ENCODE data around the gene SPEM1.

The SPEM1 gene, protein sequence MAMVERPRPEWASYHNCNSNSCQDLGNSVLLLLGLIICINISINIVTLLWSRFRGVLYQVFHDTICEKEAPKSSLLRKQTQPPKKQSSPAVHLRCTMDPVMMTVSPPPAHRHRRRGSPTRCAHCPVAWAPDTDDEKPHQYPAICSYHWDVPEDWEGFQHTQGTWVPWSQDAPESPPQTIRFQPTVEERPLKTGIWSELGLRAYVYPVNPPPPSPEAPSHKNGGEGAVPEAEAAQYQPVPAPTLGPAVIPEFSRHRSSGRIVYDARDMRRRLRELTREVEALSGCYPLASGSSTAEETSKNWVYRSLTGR

DNA sequence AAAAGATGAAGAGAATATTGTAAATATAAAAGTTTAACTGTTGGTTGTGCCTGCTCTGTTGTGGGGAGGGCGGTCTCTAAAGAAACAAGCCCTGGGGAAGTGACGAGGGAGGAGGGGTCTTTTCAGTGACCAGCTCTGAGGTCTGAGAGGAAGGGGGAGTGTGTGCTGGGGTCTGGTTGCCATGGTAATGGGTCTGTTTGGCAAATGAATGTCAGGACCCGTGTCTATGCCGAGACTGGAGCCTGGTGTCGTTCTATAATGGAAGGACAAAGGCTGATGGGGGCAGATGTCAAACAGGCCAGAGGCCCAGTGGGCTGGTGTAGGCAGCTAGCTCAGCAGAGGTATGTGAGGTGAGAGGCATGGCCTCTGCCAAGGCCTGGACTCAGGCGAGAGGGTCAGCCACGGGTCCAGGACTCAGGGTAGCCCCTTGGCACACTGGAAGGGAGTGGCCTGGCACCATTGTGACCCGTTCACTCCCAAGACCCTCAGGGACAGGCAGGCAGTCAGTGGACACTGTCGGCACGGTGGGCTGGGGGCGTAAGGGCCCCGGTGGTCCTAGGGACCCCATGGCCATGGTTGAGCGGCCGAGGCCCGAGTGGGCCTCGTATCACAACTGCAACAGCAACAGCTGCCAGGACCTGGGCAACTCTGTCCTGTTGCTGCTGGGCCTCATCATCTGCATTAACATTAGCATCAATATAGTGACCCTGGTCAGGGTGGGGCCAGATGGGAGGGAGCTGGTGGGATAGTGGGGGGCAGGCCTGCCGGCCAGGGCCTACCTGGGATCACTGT lies at the start of gene SPEM1:
Gene SPEM1 (plus strand): TSS at position 506 of the 792 bp plus-strand sequence. CDS start 61 bp downstream, at position 567.
- no peak for DNase-seq (ENCODE audit: low read depth in 2 of 2, low spot score in 1 of 2)

GRCh38 chr17:7370853-7371252 lies 49.3 kb upstream of the SPEM1 start:
- DNase-seq (ENCODE audit: low read depth in 2 of 2, low spot score in 1 of 2): no peak

DNA sequence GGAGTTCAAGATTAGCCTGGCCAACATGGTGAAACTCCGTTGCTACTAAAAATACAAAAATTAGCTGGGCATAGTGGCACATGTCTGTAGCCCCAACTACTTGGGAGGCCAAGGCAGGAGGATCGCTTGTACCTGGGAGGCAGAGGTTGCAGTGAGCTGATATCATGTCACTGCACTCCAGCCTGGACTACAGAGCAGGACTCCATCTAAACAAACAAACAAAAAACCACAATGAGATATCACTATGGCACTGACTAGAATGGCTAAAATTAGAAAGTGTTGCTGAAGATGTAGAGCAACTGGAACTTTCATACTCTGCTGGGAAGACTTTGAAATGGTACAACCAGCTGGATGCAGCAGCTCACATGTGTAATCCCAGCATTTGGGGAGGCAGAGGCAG lies 45.8 kb upstream of the SPEM1 start:
- DNase-seq (ENCODE audit: low read depth in 2 of 2, low spot score in 1 of 2): no peak

- no peak for DNase-seq (ENCODE audit: low read depth in 2 of 2, low spot score in 1 of 2)
These were observed 41.0 kb upstream of the SPEM1 start for GRCh38 chr17:7379134-7379533.

DNA sequence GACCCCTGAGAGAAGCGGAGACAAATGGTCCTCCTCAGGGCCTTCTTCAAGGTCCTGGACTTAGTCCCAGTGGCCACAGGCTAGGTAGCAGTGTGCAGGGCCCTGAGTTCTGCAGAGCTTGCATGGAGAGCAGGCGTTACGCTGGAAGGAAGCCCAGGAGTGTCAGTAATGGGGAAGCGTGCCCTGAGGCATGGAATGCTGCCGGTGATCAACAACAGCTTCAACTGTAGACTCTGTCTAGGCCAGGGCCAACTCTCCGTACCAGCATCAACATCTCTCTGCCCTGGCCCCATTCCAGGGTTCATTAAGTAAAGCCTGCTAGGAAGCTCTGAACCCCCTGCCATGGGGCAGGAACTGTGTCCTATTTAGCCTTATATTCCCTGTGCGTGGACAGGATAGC lies 39.8 kb upstream of the SPEM1 start:
- DNase-seq (ENCODE audit: low read depth in 2 of 2, low spot score in 1 of 2): no peak

DNA sequence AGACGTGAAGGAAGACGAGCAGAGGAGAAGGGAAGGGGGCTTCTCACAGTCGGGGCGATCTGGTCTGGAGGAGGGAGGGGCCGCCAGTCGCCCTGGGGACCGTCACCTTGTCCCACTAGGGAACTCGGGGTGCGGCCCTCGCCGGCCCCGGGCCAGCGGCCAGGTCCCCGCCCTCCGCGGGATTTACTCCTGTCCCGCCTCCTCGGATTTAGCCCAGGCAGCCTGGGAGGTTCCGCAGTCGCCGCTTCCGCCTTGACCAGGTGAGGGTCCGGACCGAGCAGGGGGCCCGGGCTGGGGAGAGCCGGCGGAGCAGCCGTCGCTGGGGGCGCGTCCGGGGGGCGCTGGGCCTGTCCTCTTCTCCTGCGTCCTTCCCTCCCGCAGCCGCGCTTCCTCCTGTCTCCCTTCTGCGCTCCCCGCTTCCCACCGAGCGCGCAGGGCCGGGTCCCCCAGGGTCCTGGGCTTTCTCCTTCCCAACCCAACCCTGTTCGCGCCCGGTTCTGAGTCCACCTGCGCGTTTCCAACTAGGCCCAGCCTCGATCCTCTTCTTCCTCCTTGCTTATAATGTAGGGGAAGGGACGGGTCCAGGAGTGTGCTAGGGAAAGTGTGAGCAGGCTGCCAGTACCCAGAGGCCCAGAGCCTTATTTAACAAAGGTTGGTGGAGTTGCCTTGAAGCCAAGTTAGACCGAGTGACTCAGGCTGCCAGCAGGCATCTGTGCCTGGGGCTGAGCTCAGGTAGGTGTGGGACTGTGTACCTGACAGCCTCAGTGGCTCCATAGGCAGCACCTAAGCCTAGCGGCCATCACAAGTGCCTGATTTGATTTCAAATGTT lies 39.1 kb upstream of the SPEM1 start, which contains the start of gene TNK1:
Gene TNK1 (plus strand): TSS at position 235 of the 829 bp plus-strand sequence. CDS start 1,838 bp downstream, outside the sequence.
- no peak for DNase-seq (ENCODE audit: low read depth in 2 of 2, low spot score in 1 of 2)

- no peak for DNase-seq (ENCODE audit: low read depth in 2 of 2, low spot score in 1 of 2)
These were observed 37.2 kb upstream of the SPEM1 start for GRCh38 chr17:7382901-7383300.

DNA sequence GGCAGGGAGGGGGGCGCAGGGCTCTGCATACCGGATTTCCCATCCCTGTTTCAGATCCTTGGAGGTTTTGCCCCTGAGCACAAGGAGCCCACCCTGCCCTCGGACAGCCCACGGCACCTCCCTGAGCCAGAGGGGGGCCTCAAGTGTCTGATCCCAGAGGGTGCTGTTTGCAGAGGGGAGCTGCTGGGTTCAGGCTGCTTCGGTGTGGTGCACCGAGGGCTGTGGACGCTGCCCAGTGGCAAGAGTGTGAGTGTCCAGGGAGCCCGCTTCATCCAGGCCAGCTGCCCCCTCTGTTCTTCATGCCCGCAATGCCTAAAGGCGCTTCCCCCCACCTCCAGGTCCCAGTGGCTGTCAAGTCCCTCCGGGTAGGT lies 36.8 kb upstream of the SPEM1 start:
- no peak for DNase-seq (ENCODE audit: low read depth in 2 of 2, low spot score in 1 of 2)

DNA sequence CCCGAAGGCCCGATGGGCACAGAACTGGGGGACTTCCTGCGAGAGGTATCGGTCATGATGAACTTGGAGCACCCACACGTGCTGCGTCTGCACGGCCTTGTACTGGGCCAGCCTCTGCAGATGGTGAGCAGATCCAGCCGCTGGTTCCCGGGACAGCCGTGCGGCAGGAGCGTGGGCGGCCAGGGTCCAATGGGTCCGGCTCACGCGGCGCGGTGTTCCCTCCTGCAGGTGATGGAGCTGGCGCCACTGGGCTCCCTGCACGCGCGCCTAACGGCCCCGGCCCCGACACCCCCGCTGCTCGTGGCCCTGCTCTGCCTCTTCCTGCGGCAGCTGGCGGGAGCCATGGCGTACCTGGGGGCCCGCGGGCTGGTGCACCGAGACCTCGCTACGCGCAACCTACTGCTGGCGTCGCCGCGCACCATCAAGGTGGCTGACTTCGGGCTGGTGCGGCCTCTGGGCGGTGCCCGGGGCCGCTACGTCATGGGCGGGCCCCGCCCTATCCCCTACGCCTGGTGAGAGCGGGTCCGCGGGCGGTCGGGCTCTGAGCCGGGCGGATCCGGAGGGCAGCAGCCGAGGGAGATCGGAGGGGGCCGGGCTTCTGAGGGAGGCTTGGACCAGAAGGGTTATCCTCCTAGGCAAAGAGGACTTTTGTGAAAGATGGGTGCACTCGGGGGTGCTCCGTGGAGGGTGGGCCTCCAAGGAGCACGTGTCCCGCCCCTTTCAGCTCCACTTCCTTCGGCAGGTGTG lies 36.2 kb upstream of the SPEM1 start:
- DNase-seq (ENCODE audit: low read depth in 2 of 2, low spot score in 1 of 2): peak in 1 of 2 donors; percentile 53

DNA sequence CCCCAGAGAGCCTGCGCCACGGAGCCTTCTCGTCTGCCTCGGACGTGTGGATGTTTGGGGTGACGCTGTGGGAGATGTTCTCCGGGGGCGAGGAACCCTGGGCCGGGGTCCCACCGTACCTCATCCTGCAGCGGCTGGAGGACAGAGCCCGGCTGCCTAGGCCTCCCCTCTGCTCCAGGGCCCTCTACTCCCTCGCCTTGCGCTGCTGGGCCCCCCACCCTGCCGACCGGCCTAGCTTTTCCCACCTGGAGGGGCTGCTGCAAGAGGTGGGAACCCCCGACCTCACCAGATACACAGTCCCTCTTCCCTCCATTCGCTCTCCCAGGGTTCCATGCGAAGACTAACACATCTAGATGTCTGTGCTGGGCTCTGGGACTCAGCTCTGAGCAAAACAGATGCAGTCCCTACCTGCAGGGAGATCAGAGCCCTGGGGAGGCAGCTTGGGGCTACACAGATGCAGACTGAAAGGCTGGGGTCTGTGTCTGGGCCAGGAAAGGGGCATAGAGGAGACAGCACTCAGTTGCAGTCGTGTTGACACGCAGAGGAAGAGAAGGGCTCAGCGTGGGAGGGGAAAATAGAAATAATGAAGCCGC lies 35.5 kb upstream of the SPEM1 start:
- no peak for DNase-seq (ENCODE audit: low read depth in 2 of 2, low spot score in 1 of 2)

GRCh38 chr17:7388856-7389255 lies 31.3 kb upstream of the SPEM1 start:
- DNase-seq (ENCODE audit: low read depth in 2 of 2, low spot score in 1 of 2): no peak

DNA sequence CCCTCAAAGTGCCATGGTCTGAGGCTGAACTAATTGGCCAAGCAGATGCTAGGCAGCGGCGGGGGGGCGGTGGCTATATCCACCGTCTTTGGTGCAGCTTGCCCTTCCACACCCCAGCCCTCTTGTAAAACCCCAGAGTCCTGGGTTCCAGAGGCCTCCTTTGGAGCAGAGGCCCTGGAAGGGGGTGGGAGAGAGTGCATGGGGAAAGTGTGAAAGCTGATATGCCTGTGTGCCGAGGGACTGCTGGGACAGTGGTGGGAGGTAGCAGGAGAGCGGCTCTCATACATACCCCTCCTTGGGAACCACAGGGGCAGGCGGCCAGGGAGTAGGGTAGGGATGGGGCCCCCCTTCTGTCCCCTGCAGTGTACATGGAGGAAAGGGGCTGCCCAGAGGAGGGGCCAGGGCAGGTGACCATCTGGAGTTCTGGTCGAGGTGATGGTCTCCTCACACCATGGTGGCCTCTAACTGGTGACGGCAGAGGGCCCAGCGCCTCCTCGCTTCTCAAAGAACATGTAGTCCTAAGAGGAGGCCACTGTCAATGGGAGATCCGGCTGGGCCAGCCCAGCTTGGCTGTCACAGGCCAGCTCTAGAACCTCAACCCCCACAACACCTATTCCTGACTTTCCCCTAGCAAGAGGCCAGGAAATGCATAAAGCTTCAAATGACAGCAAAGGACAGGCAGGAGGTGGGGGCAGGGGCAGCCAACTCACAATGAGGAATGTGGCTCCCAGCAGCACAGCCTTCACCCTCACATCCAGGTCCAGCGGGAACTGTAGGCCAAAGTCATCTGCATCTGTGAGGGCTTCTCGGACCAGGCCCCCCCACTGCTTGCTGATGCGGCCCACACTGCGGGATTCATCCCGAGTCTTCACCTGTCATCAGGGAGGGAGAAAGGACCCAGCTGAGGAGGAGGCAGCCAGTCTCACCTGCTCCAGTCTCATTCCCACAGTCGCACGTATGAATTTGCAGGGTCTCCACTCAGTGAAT lies 29.9 kb upstream of the SPEM1 start:
- no peak for DNase-seq (ENCODE audit: low read depth in 2 of 2, low spot score in 1 of 2)

DNA sequence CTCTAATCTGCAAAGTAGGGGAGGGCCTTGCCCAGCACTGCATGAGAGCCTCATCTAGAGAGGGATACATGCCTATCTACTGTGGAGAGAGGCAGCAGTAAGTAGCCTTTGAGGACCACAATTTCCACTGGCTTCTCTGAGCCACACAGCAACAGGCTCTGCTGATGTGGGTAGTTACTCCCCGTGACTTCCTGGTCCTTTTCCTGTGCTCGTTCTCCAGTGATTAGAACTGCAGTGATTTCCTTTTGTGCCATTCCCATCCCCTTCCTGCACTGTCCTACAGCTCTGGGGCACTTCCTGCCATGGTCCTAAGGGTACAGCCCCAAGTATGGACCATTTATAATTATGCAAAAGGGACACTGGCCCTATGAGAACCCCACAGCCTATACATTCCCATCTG lies 28.8 kb upstream of the SPEM1 start:
- DNase-seq (ENCODE audit: low read depth in 2 of 2, low spot score in 1 of 2): no peak

DNA sequence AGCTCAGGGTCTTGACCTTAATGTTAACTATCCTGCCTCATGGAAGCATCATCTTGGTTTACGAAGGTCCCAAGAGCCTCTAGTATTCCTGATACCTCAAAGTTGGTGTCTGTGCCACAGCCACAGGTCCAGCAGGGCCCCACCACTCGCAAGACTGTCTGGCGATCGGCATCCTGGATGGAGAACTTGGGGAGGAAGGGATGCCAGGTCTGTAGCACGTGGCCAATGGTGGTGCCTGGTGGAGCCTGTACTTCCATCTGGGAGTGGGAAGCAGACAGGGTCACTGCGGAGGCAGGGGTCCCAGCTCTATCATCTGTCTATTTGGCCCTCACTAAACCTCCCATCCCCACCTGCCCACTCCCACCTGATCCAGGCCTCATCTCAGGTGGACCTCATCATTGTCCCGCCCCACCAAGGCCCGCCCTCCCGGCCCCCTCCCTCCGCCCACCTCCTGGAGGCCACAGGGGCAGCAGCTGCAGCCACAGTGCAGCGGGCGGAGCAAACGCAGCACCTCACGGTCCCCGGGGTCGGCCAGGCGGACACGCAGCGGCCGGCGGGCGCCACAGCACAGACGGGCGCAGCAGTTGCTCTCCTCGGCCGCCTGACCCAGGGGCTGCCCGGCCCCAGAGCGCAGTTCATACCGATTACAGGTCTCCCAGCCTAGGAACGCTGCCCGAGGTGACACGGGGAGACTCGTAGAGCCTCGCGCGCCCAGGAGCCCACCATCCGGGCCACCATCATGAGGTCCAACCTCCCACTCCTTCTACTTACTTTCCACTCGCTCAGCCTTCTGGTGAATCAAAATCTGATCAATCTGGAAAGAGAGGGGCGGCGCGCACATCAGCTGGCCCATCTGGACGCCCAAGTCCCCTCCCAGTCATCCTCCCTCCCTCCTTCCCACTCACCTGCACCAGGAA lies 27.2 kb upstream of the SPEM1 start:
- no peak for DNase-seq (ENCODE audit: low read depth in 2 of 2, low spot score in 1 of 2)

DNA sequence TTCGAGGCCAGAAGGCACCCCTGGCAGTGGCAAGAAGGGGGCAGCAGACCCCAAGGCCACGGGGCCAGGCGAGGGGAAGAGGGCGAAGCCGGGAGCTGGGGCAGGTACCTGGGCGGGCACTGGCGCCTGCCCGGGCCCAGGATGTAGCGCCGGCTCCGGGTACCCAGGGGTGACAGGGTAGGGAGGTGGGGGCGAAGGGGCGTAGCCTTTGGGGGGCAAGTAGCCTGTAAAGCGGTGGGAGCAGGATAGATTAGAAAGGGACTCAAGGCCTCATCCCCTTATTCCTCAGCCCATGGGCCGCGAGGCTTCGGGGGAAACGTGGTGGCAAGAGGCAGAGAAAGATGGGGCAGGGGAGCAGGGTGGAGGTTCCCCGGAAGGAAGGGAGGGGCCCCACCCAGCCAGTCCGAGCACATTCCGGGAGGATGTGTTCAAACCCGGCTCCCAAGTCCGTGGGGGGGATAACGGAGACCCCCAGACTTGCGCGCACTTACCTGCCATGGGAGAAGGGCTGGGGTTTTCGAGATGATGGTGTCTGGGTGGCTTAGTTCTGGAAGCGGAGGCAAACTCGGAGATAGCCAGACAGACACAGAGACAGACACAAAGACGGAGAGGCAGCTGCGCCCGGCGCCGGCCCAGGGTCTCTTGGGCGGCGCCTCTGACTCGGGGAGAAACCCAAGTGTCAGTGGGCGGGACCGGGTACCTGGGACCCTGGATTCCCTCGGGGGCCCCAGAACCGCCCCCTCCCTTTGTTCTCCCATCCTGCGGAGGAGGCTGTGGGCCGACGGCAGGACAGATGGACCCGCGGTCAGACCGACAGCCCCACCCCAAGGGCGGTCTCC lies 26.3 kb upstream of the SPEM1 start:
- DNase-seq (ENCODE audit: low read depth in 2 of 2, low spot score in 1 of 2): peak; percentile 36 to 42

DNA sequence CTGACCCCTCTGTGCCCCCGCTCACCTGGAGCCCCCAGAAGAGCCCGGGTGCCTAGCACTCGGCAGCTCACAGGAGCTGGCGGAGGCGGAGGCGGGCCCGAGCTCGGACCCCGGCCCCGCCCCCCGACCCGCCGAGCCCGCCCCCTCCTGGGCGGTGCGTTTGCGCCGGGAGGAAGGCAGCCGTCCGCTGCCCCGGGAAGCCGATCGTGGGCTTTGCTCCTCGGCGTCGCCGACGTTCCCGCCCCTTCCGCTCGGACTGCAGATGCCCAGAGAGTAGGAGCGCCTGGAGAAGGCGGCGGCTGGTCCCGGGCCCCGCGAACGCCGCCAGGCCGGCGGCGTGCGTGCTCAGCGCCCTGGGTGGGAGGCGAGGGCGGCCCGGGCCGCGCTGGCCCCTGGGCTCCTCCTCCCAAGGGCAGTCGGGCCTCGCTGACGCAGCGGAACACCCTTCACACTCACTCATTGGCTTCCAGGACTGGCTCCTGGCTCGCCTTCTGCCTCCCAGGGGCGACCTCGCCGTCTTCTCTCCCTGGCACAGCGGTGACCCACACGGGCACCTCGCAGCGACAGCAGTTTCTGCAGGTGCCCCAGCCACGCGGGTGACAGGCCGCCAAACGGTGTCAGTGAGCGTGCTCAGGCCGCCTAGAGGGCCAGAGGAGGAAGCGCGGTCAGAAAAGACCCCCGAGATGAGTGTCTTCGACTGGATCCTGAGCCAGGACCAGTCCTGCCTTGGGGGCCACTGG lies 25.5 kb upstream of the SPEM1 start, which contains the start of gene PLSCR3:
Gene PLSCR3 (minus strand): TSS at position 74 of the 740 bp plus-strand sequence. CDS start 415 bp downstream, outside the sequence.
- DNase-seq (ENCODE audit: low read depth in 2 of 2, low spot score in 1 of 2): peak; percentile 60 to 65

All from stimulated activated CD8-positive, alpha-beta memory T cell treated with anti-CD3 and anti-CD28 coated beads, Interleukin-4, amount 100 ng/mL, for 1 hour (primary cell).